GM21825 (cell line): Measurements from ENCODE around the gene B3GAT3.
"Not testable (repeated sequence)": the region's sequence is repeated elsewhere in the genome, so short reads cannot be mapped to it uniquely, and the experiment has no call there.

Experiments used
- ATAC-seq: cut with Tn5 transposase; IDR thresholded peaks from one replicate; pipeline ENCODE4 v1.9.1; 2021; ENCODE audit warnings: mild to moderate bottlenecking, moderate library complexity; ENCODE audit not compliant: unreplicated experiment

Gene B3GAT3

DNA sequence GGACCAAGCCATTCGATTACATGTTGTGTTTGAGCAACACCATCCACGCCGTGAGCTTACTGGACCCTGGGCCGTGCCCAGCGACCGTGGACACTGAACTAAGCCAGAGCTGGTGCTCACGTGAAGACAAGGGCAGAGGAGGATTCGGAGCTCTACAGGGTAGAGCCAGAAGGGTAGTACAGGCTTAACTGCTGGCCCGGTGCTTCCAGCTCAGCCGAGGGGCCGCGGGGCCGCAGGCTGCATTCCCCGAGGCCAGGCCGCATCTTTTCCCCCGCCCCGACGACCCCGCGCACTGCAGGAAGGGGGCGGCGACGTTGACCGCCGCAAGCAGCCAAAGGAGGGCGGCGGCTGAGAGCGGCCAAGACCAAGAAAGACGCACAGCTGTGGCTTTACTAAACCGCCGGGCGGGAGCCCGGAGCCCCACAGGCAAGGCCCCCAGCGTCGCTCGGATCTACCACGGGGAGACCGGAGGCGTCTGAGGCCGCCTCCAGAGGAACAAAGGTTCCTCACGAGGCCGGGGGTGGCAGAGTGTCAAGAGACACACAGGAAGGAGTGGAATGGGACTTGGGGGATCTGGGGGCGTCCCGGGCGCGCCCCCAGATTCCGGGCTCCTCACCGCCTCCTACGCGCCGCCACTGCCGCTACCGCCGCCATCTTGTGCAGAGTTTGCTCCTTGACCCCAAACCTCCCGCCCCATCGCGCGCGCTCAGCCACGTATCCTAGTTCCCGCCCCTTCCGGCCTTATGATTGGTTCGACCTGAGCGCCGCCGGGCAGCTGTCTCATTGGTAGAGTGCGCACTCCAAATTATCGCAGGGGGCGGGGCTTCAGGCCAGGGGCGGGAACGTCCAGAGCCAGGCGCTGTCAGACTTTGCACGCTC is 24.4 kb upstream of the B3GAT3 start, which contains the start of gene GANAB:
GANAB (minus strand) TSS at position 668 of the 879 bp plus-strand sequence; CDS start at position 654, 14 bp downstream.
- ATAC-seq, result peak; percentile 87

DNA sequence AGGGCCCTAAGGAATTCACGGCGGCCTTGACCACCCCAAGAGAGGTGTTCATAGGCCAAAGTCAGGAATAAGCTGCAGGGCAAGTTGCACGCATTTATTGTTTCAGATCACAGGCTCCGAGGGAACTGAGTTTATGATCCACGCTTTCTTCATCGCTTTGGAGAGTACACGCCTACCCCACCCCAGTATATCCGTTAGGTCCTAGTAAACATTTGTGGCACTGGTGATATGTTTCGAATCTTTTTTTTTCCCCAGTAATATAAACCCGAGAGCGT is 23.8 kb upstream of the B3GAT3 start:
- no peak for ATAC-seq

DNA sequence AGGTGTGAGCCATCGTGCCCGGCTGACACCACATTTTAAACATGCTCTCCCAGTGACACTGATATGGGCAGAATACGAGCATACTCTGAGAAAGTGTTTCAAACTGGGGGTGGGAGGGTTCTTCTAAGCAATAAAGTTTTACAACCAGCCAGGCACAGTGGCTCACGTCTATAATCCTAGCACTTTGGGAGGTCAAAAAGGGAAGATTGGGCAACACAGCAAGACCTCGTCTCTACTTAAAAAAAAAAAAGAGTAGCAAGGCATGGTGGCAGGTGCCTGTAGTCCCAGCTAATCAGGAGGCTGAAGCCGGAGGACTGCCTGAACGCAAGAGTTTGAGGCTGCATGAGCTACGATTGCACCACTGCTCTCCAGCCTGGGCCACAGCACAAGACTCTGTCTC is 22.4 kb upstream of the B3GAT3 start:
- ATAC-seq, result no peak

GRCh38 chr11:62632492-62632891 is 10.7 kb upstream of the B3GAT3 start:
- ATAC-seq, result no peak

- no peak for ATAC-seq
These were observed 5.9 kb upstream of the B3GAT3 start for GRCh38 chr11:62627713-62628112.

DNA sequence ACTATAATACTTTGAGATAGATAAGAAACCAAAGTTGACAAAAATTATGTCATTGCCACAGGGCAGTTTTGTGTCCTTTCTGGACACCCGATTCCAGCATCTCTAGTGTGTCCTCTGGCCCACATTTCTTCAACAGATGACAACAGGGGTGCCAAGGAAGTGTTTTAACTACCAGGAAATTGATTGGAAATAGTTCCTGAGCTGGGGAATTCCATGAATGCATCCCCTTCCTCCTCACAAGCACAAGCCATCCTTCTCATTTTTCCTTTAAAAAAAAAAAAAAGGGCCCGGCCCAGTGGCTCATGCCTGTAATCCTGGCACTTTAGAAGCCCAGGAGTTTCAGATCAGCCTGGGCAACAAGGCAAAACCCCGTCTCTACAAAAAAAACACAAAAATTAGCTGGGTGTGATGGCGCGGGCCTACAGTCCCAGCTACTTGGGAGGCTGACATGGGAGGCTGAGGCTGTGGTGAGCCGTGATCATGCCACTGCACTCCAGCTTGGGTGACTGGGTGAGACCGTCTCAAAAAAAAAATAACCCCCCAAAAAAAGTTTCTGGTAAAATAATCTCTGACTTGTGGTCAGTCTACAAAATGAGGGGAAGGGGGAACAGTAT is 797 bp upstream of the B3GAT3 start:
- no peak for ATAC-seq

DNA sequence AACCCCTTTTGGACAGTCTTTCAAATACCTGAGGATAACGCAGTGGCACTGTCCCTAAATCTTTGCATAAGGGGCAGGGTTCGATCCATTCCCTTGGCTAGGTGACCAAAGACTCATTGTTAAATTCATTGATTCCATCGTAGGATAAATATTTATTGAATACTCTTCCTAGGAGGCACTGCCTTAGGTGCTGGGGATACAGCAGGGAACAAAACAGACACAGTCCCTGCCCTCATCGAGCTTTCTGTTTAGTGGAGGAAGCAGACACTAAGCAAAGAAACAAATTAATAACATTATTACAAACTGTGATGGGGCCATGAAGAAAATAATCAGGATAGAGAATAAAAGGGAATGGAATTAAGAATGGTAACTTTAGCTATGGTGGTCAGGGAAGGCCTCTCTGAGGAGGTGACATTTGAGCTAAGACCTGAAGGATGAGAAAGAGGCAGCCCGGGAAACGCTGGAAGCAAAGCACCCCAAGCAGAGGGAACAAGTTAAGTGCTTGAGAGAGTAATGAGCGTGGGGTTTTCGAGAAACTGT is 689 bp downstream of the B3GAT3 start:
- no peak for ATAC-seq

DNA sequence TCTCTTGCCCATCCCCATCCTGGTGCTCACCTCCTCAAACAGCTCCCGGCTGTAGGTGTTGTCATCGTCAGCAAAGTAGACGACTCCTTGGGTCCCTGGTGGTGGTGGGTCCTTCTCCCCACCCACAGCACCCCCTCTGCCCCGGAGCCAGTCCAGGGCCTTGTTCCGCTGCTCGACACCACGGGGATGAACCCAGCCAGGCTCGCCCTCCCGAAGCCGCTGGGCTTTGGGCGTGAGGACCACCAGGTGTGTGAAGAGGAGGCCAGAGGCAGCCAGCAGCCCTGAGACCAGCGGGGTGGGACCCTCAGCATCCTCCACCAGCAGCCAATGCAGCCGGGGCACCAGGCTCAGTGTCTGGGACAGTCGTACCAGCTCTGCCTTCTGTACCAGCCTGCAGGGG is 4.8 kb downstream of the B3GAT3 start:
- ATAC-seq, result not testable (repeated sequence)

DNA sequence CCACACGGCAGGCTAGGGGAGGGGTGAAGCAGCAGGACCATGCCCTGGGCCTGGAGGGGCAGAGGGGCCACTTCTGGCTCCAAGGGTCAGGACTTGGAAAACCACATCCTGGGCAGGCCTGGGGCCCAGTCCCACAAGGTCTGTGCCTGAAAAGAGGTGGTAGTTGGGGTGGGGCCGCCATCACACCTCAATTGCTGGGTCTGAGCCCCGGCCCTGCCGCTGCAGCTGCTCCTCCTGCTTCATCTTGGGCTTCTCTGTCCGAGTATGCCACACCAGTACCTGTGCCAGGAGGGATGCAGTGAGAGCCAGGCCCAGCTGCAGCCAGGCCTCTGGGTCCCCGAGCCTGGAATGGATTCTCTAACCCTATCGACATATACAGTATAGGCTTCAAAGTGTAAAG is 6.3 kb downstream of the B3GAT3 start:
- ATAC-seq, result no peak

DNA sequence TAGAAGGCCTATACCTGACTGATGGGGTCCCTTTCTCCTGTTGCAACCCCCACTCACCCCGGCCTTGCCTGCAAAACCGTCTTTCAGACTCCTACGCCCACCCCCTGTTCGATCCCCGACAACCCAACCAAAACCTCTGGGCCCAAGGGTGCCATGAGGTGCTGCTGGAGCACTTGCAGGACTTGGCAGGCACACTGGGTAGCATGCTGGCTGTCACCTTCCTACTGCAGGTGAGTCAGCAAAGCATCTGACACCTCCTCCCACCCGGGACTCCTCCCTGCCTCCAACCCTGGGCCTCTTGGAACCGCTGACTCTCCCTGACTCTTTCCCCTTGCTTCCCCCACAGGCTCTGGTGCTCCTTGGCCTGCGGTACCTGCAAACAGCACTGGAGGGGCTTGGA is 7.5 kb downstream of the B3GAT3 start:
- ATAC-seq, result no peak

DNA sequence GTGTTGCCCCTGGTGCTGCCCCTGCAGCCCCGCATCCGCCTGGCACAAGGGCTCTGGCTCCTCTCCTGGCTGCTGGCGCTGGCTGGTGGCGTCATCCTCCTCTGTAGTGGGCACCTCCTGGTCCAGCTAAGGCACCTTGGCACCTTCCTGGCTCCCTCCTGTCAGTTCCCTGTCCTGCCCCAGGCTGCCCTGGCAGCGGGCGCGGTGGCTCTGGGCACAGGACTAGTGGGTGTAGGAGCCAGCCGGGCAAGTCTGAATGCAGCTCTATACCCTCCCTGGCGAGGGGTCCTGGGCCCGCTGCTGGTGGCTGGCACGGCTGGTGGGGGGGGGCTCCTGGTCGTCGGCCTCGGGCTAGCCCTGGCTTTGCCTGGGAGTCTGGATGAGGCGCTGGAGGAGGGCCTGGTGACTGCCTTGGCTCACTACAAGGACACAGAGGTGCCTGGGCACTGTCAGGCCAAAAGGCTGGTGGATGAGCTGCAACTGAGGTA is 8.5 kb downstream of the B3GAT3 start:
- no peak for ATAC-seq

GRCh38 chr11:62612366-62613290 is 9.2 kb downstream of the B3GAT3 start, which contains the start of the genes EML3 and ROM1:
EML3 (minus strand) TSS chr11:62612775; CDS start chr11:62612457, 318 bp downstream.
ROM1 (plus strand) TSS chr11:62613257; CDS start chr11:62613282, 25 bp downstream.
- ATAC-seq, result peak; percentile 58

- no peak for ATAC-seq
These were observed 10.0 kb downstream of the B3GAT3 start for GRCh38 chr11:62611705-62612365.

- ATAC-seq, result no peak
These were observed 10.7 kb downstream of the B3GAT3 start for GRCh38 chr11:62610814-62611704.

GRCh38 chr11:62610403-62610802 is 11.4 kb downstream of the B3GAT3 start:
- ATAC-seq, result no peak

DNA sequence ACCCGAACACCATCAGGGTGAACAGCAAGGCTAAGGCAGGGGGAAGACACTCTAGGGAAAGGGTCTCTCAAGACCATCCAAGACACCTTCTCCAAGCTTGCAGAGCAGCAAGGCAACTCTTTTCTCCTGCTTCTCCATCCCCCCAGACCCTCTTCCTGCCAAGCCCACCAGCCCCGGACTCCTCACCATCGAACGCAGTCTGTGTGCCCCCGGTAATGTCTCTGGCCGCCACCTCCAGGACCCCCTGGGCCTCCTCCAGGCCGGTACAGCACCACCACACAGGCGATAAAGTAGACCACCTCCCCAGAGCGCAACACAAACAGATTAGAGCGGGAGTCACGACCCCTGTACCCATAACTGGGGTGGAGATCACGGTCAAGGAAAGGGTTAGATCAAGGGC is 13.0 kb downstream of the B3GAT3 start:
- no peak for ATAC-seq

DNA sequence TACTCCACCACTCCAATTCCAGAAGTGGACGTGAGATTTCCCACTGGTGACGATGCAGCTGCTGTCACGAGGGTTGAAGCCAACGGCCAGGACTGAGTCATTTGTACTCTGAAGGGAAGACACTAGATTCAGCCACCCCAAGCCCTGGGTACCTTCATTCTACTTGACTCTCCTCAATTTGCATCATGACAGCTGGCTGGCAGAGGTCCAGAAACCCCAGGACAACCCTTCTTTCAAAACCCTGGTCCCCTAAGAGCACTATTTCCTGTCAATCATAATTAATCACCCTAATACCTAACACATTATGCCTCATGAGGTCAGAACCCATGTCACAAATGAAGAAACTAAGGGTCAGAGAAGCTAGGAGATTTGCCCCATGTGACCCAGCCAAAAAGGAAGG is 14.1 kb downstream of the B3GAT3 start:
- ATAC-seq, result no peak

- ATAC-seq, result no peak
These were observed 15.9 kb downstream of the B3GAT3 start for GRCh38 chr11:62605902-62606301.

DNA sequence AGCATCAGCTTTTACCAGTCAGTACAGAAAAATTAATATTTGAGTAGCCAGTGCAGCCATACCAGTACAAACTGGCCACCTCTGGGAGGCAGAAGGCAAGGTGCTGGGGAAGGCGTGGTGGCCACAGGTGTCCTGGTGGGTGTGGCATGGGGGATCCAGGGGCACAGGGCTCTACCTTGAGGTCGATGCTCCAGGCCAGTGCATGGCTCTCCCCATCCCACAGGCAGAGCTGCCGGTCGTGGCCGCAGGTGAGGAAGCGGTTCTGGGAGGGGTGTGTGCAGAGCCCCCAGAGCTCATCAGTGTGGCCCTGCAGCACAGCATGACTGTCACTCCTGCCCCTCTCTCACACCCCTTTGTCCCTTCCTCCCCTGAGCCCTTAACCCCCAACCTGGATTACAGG is 16.3 kb downstream of the B3GAT3 start:
- ATAC-seq, result no peak
